Measurements from ENCODE around the gene TSHZ1.

The TSHZ1 gene

GRCh38 chr18:75249672-75250470, 39.3 kb downstream of the TSHZ1 start:
- in situ Hi-C loops (cut with HindIII; ENCODE audit: low sequenced_read_pairs) = no loop called here
- no peak for TF ChIP-seq CTCF (IDR thresholded peaks at IDR 0.05; ENCODE audit: low read depth, low read length)
- DNase-seq (ENCODE audit: low read depth, low spot score) = no peak
- H3K4me3 ChIP-seq (ENCODE audit: low read depth, low read length) = no peak overlapping the region

GRCh38 chr18:75250471-75250821, 39.8 kb downstream of the TSHZ1 start:
- no peak for TF ChIP-seq CTCF (IDR thresholded peaks at IDR 0.05; ENCODE audit: low read depth, low read length)
- DNase-seq (ENCODE audit: low read depth, low spot score) = no peak
- in situ Hi-C loops (cut with HindIII; ENCODE audit: low sequenced_read_pairs) = no loop called here
- H3K4me3 ChIP-seq (ENCODE audit: low read depth, low read length) = no peak overlapping the region

GRCh38 chr18:75251466-75251865, 40.9 kb downstream of the TSHZ1 start:
- no peak for TF ChIP-seq CTCF (IDR thresholded peaks at IDR 0.05; ENCODE audit: low read depth, low read length)
- in situ Hi-C loops (cut with HindIII; ENCODE audit: low sequenced_read_pairs) = no loop called here

GRCh38 chr18:75252136-75252535, 41.5 kb downstream of the TSHZ1 start:
- H3K4me3 ChIP-seq (ENCODE audit: low read depth, low read length) = no peak overlapping the region
- in situ Hi-C loops (cut with HindIII; ENCODE audit: low sequenced_read_pairs) = no loop called here
- DNase-seq (ENCODE audit: low read depth, low spot score) = no peak
- no peak for TF ChIP-seq CTCF (IDR thresholded peaks at IDR 0.05; ENCODE audit: low read depth, low read length)

More at GRCh38 chr18:75251466-75251865, 40.9 kb downstream of the TSHZ1 start:
- no peak for DNase-seq (ENCODE audit: low read depth, low spot score)
- H3K4me3 ChIP-seq (ENCODE audit: low read depth, low read length) = no peak overlapping the region

GRCh38 chr18:75253043-75253442, 42.4 kb downstream of the TSHZ1 start:
- no peak overlapping the region for H3K4me3 ChIP-seq (ENCODE audit: low read depth, low read length)
- no peak for DNase-seq (ENCODE audit: low read depth, low spot score)
- TF ChIP-seq CTCF (IDR thresholded peaks at IDR 0.05; ENCODE audit: low read depth, low read length) = no peak
- in situ Hi-C loops (cut with HindIII; ENCODE audit: low sequenced_read_pairs) = no loop called here

GRCh38 chr18:75253784-75254183, 43.2 kb downstream of the TSHZ1 start:
- H3K4me3 ChIP-seq (ENCODE audit: low read depth, low read length) = no peak overlapping the region
- in situ Hi-C loops (cut with HindIII; ENCODE audit: low sequenced_read_pairs) = no loop called here
- no peak for TF ChIP-seq CTCF (IDR thresholded peaks at IDR 0.05; ENCODE audit: low read depth, low read length)
- DNase-seq (ENCODE audit: low read depth, low spot score) = peak; percentile 10

All from astrocyte of the spinal cord (primary cell).